NCI-H1694 treated with DMSO at 0.1 percent for 48 hours (cell line): ENCODE results near the gene ADAMTS17.

ENCODE experiments used
- DNase-seq: peaks from one replicate; lab custom pipeline; 2025; lab: John Stamatoyannopoulos, UW

The ADAMTS17 gene

DNA sequence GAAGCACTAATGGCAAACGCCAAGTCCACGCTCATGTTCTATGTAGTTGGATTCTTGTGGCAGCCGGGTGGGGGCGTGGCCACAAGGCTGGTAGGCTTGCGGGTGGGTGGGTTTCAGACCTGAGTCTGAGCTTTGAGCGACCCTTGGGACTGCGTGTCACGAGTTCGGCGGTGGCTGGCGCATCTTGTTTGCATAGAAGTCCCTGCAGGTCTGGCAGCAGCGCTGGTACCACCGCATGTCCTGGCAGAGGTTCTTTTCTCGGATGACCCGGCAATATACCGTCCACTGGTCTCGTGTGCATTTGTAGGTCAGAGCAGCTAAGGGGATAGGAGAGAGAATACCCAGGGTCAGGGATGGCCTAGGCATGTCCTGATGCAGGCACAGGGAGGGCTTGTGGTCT lies 367.5 kb downstream of the ADAMTS17 start:
- no peak for DNase-seq

DNA sequence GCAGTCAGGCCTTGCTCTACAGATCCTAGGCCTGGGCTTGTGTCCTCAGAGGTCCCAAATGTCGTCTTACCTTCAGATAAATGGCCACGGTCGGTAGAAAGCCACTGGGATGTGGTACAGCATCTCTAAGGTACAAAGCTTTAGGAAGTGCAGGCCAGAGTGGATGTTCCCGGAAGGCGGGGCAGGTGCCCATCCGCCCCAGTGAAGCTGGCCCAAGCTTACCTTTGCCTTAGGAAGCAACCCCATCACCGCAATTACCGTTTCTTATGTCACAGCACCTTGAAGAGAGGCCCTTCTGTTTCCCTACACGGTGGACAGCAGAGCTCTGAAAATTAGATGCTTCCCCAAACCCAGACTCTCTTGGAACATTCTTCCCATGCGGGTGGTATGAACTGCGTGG lies 368.4 kb downstream of the ADAMTS17 start:
- no peak for DNase-seq

DNA sequence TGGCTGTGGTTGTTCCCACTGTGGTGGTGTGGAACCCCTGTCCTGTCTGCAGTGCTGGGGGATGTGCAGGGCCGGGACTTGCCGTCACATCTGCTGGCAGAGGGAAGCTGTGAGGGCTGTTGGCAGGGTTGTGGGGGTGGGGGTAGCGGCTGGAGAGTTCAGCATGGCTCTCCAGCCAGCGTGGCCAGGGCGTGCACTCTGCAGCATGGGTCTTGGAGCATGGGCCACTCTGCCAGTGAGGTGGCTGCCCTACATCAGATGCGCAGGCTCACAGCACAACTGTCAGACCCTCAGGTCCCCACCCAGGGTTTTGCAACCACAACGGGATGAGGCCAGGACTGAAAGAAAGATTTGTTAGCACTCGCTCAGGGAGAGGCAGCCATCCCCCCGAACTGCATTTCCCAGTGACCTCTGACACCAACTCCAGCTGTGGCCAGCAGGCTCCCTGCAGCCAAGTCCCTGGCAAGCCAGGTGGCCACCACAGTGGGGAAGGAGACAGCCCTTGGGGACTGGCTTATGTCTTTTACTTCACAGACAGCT lies 370.8 kb downstream of the ADAMTS17 start:
- no peak for DNase-seq

DNA sequence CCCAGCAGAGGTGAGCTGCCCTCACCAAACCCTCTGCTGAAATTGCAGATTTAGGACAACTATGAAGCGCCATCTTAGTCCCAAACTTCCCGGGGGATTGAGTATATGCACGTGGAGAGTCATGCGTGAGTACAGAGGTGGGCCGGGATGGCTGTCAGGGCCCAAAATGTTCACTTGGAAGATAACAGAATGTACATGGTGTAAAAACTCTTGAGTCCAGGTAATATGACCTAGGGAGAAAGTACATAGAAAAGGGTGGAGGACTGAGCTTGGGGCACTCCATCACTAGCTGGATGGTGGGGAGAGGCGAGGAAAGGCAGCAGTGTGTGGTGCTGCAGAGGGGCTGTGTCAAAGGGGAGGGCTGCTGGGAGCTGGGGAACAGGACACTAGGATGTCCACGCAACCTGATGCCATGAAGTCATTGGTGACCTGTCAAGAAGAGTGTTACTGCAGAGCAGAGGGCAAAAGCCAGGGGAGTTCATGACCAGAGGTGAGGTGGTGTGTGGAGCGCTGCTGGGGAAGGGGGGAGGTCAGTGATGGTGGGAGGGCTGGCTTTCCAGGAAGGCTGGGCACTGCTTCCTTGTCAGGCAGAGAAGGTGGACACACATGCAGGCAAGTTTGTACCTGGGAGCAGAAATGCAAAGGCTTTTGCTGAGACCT lies 372.4 kb downstream of the ADAMTS17 start:
- no peak for DNase-seq

DNA sequence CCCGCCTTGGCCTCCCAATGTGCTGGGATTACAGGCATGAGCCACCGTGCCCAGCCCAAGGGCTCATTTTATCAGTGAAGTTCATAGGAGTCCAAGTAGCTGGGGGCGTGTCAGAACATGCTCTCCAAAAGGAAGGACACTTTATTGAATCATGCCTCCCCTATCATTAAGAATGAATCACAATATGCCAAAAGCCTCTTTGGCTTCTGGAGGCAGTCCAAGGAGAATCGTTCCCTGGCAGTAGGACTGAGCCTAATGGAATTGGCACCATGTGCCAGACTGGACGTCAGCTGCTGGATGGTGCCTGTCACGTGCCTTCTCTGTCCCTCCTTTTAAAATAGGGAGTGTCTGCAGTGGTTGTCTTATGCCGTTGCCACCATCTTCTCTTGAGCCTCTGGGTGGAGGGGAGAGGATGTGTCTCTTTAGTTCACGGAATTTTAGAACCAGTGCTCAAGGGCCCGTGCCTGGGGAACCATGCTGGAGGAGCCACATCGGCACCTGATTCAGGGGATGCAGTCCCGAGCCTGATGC lies 373.9 kb downstream of the ADAMTS17 start:
- no peak for DNase-seq

DNA sequence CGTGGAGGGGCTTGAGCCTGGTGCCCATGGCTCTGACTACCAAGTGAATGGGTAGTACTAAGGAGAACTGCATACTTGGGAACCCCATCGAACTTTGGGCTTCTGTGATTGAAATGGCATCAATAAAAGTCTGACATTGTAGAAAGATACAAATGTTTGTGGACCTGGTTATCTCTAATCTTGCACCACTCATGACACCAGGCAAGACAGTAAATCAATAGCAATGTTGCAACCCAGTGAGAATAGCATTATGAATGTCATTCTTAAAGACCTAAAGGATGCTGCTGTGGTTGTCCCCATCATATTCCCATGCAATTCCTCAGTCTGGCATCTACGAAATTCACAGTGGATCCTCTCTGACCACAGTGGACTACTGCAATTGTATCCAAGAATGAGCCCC lies 375.0 kb downstream of the ADAMTS17 start:
- DNase-seq, result no peak

DNA sequence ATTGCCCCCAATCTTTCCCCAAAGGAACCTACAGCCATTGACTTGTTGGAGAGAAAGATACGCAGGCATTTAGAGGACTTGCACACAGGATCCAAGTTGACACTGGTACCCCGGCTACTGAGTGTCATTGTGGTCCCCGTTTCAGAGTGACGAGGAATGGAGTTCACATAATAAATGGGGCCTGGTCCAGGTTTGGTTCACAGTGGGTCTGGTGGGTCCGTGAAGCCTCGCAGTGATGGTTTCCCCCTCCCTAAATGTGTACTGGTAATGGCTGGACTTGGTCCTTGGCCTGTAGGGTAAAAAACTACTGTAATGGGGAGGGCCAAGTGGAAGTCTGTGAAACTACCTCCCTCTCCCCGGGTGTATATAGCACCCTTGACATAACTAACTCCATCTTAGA lies 376.4 kb downstream of the ADAMTS17 start:
- no peak for DNase-seq

DNA sequence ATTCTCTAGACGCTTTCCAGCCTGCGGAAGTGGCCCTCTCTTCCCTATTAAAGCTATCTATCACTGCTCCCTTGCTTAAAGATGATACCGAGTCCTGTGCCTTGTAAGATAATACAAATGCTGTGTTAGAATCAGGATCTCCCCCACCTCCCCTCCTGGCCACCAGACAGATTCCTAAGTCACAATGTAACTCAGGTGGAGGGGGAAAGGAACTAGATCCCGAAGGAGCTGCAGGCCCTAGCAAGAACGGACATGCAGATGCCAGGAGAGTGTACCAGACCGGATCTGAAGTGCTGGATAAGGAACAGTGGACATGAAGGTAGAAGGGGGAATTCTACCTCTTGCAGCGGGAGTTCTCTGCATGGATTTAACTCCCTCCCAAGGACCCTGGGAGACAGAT lies 377.8 kb downstream of the ADAMTS17 start:
- DNase-seq, result no peak

DNA sequence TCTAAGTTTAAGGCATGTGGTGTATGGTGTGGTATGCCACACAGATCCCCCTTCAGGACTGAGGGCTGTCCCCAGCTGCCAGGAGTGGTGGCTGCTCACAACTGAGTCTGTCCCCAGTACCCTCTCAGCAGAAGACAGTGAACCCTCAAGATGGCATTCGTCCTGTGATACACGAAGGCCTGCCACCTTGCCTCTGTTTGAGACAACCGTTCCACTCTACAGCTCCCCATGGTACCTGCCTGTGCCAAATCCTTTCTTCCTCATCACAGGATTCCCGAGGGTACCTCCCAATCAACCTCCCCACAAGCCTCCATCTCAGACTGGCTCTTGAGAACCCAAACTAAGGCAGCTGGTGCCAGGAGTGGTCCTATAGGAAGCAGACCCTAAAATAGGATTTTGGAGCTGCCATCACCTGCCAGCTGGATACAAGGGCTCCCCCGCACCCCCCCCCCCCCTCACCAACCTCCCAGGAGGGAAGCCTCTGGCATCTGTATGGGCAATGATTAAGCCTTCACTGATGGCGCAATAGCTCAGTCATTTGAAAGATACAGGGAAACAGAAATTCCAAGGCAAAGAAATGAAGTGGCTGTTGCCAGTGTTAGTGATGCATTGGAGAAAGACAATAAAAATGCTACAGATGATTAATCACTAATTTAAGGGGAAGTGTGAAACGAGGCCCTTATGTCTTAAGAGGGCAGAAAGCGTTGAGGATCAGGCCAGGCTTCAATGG lies 378.5 kb downstream of the ADAMTS17 start:
- no peak for DNase-seq

DNA sequence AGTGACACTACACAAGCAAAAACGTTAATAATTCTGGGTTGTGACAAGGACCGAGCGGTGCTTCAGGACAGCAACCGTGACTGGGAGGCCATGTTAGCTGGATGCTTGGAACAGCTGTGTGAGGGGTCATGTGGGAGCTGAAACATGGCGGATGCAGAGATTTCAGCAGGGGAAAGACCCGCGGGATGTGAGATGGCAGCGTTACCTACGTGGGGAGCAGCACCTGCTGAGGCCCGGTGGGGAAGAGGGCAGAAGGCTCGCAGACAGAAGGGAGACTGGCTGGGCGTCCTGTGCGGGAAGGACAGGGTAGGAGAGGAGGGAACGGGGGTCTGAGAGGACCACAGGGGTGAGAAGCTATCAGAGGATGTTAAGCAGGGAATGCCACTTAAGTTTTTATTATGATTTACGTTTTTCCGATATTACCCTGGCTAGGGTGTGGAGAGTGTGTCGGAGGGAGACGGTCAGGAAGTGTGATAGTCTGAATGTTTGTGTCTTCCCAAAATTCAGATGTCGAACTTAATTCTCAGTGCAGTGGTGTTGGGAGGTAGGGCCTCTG lies 379.7 kb downstream of the ADAMTS17 start:
- DNase-seq, result no peak

DNA sequence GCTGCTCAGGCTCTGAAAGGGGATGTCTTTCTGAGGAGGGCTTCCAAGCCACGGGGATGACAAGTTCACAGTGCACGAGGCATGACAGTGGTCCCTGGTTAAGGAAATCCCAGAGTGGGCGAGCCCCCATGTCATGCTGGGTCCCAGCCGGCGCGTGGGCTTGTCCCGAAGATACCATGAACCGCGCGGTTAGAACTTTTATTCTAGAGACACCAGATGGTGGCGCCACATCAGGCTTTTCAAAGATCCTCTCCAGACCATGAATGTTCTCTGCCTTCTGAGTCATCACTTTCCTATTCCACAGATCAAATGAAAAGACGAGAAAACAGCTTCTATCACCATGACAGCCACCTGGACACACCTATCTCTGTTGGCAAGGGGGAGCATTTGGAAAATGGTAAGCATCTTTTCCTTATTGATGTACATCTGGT lies 380.7 kb downstream of the ADAMTS17 start:
- DNase-seq, result no peak

DNA sequence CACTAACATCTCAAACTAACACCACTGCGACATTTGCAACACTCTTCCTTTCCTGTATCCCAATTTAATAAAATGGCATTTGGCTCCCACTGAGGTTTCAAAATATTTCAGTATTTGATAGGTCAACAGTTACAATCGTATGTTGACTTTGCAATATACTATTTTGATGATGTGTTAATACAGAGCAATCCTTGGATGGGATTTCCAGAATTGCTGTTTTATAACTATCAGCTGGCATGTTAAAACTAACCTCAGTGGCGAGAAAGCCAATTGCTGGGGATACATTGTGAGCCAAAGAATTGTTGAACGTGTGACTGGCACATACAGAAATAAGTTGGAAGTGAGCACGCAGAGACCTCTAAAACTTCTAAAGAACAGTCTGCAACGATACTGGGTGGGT lies 382.4 kb downstream of the ADAMTS17 start:
- DNase-seq, result no peak

DNA sequence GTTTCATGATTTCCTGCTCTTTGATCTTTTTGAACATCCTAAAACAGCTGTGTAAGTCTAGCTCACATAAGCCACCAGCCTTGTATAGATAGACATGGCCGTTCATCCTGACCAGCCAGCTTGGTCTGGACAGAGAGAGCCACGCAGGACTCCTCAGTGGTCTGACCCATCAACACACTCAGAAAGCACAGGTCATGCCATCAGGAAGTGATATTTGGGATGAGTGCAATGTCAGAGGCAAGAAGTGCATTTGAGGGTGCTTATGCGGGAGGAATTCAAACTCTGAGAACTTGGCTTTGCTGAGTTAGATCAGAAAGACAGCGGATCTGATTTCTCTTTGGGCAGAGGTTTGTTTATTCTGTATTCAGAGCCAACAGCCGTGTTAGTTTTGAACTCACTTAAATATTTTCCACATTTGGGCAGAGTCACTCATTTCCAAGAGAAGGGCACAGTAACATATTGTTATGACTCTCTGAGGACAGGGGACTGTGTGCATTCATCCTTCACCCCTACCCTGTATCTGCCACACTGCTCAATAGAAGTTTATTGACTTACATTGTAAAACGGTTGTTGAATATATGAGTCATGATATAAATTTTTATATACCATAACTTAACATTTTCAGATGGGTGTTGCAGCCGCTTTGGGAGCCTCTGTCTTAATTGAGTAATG lies 383.2 kb downstream of the ADAMTS17 start:
- no peak for DNase-seq

DNA sequence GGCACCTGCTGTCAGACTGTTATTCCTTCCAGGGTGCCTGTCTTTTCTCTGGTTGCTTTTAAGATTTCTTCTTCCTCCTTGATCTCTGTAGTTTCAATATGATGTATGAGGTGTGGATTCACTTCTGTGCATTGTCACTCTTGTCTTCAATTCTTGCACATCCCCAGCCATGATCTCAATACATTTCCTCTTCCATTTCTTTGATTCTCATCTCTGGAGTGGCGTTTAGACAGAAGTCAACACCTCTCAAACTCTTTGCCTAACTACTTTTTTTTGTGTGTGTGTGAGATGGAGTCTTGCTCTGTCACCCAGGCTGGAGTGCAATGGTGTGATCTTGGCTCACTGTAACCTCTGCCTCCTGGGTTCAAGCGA lies 384.1 kb downstream of the ADAMTS17 start:
- DNase-seq, result no peak

DNA sequence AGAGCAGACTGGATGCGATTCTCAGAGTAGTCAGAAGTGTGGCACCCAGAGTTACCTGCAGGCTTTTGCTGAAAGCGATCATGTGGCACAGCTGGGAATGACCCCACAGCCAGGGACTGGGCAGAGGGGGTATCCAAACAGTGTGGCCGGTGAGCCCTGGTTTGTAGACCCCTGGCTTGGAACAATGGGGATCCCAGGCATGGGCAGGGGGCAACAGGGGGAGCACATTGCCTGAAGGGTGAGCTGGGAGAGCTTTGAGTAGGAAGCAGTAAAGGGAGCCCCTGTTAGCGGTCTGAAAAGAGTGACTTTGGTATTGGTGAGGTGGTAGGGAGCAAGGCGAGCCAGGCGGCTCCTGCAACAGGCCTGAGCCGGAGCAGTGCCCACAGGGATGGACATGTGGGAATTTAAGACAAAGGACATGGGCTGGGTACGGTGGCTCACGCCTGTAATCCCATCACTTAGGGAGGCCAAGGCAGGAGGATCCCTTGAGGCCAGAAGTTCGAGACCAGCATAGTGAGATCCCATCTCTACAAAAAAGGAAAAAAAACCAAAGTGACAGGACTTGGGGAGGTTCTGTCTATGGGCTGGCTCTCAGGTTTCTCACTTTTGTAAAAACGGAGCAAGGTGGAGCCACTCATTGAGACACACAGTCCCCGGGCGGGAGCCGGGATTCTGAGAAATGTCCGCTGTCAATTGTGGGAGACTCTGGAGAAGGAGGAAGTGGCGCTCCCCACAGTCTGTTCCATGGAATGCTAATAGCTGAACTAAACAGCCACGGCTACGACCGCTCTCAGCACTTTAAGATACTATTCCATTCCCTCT lies 384.7 kb downstream of the ADAMTS17 start:
- DNase-seq, result no peak

DNA sequence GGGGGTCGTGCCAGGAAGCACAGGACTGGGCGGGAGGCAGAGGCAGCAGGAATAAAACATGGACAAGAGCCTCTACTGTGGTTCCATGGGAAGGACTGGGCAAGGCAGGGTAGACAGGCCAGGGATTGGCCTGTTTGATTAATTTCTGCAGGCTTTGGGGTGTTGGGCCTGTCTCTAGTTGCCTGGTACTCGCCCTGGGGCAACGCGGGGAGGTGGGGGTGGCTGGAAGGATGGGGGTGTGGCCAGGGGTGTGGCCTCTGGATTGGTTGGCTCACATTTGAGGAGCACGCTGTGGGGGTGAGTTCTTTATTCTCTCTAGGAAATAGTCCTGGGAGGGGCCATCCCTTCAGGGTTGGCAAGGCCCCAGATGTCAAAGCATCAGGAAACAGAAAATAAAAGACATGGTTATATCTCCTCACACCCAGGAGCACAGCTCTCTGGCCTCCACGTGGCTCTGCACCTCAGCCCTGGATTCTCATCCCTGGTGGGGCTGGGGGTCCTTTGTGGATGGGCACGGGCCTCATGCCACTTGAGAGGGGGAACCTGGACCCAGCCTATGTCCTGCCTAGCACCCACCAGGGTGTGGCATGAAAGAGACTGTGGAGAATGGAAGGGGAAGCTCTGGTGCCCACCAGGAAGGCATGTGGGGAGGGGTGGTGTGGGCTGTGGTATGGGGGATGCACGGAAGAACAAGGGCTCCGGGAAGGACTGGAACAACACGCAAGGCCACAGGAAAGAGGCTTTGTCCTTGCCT lies 385.6 kb downstream of the ADAMTS17 start:
- DNase-seq, result no peak

DNA sequence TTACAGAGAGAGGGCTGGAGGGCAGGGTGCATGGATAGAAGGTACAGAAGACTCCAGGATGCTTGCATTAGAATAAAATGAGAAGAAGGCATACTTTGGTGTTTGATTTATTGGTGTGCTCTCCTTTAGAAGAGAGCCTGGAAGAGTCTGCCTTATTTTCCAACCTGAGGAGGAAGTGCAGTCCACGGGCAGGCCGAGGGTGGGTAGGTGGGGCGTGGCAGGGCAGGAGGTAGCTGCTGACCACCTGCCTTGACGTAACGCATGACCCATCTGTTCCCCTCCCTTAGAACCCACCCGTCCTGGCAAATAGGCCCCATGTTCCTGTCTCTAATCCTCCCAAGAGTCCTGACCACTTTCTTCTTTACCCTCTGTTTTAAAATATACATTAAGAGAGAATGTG lies 386.2 kb downstream of the ADAMTS17 start:
- DNase-seq, result no peak

DNA sequence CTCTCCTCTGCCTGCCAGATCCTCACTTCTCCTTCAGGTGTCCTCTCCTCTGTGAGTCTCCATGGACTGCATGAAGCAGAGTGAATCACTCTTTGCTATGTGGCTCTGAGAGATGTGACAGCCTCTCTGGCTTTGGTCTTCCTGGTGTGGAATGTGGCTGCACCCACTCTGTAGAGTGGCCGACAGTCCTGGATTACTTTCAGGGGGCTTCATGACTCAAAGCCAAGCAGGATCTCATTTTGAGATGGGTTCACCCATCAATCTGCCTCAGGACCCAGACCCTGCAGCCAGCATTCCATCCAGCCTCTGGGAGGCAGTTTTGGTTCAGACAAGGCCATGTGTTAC lies 386.6 kb downstream of the ADAMTS17 start:
- no peak for DNase-seq

DNA sequence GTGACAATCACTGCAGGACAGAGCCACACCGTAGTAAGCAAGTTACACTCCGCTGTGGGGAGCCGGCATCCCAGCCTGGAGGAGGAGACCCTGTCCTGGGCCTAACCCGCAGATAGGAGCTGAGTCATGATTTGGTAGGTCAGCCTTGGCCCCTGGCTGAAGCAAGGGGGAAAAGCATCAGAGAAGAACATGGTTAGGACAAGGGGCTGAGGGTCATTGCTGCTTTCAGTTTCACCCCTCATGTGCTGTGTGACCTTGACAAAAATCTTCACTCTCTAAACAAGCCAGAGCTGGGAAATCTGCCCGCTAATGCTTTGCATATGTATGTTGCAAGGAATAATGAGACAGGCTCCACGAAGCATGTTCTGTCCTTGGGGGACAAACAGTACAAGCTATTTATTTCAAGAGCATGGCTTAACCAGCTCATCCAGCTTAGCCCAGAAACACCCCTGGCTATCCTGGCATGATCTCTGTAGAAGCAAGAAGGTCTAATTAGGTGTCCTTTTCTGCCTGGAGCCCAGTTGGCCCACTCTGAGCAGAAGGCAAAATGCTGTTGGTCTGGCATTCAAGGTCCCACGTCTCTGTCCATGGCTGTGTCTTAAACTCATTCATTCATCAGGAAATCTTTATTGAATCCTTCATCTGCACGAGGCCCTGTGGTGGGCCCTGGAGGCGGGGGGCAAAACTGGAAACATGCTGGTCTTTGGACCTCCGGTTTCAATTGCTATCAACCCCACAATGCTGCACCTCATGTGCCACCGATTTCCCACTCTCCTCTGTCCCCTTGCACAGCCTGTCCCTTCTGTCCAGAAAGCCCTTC lies 387.2 kb downstream of the ADAMTS17 start:
- DNase-seq, result no peak

DNA sequence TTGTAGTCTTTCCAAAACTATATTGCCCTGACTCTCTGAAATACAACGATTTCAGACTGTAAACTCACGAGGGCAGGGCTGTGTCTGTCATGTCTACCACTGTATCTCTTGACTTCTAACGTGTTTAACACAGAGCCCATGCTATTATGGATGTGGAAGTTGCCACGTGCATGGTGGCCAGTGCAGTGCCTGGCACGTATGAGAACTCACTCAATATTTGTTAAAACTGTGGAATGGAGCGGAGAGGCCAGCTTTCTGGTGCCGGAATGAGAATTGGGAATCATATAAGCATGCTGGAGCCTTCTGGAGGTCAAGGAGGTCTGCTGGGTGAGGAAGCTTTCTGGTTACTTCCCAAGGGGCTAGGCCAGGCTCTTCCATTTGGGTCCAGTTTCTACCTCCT lies 387.9 kb downstream of the ADAMTS17 start:
- DNase-seq, result no peak
